Neutrophil (primary cell): ENCODE data around the gene ATP1A2.

Experiments
- H3K27ac ChIP-seq: fragments of 200-600 bp; sonication (generic); 2 replicates; pipeline ENCODE4 v1.5.1; 2016; ENCODE audit warnings: mild to moderate bottlenecking, moderate library complexity
- H3K27me3 ChIP-seq: fragments of 200-600 bp; sonication (generic); 2 replicates; pipeline ENCODE4 v1.6.0; 2016; ENCODE audit warnings: mild to moderate bottlenecking
- H3K36me3 ChIP-seq: fragments of 200-600 bp; sonication (generic); 2 replicates; pipeline ENCODE4 v1.5.1; 2017
- H3K4me1 ChIP-seq, 2 experiments: fragments of 200-600 bp in 1 of 2; sonication (generic) in 1 of 2; 1 replicate in 1 of 2; 2 replicates in 1 of 2; pipeline versions ENCODE4 v1.5.1 to v1.6.1; 2013 to 2016; ENCODE audit warnings: low read depth in 1 of 2, low read length in 1 of 2, mild to moderate bottlenecking in 1 of 2, moderate library complexity in 1 of 2; ENCODE audit not compliant: control insufficient read depth in 1 of 2, insufficient read depth in 1 of 2
- H3K4me3 ChIP-seq, 2 experiments: fragments of 200-600 bp in 1 of 2; sonication (generic) in 1 of 2; 1 replicate in 1 of 2; 2 replicates in 1 of 2; pipeline ENCODE4 v1.5.1; 2013 to 2016; ENCODE audit warnings: low read depth in 1 of 2, low read length in 1 of 2, mild to moderate bottlenecking in 1 of 2, moderate library complexity in 1 of 2
- H3K9me3 ChIP-seq: fragments of 200-600 bp; sonication (generic); 2 replicates; pipeline ENCODE4 v1.5.1; 2016
- TF ChIP-seq, protein P1 (sequence below): fragments of 200-600 bp; sonication (generic); IDR thresholded peaks from 2 replicates; pipeline ENCODE4 v1.5.1; 2016; ENCODE audit warnings: antibody characterized with exemption

Gene ATP1A2

DNA sequence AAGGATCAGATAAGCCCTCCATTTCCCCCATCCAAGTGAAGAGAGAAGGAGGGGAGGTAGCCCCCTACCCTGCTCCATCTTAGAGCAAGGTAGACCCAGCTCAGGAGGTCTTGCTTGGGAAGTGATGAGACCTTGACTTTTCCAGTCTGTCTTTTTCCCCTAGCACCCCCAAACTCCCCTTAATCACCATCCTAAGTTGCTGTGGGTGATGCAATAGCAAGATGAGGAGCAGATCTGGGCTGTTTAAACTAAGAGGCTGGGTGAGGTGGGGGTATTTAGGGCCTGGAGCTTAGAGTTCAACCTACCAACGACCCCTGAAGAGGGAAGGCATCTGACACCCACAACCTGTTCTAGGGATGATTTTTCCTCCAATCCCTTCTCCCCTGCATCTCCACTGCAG lies 1.7 kb downstream of the ATP1A2 start:
- no peaks in the 10 kb centered on the region for H3K4me1 ChIP-seq
- no peaks in the 10 kb centered on the region for H3K36me3 ChIP-seq
- H3K27ac ChIP-seq, result no peak overlapping the region
- TF ChIP-seq, protein P1, sequence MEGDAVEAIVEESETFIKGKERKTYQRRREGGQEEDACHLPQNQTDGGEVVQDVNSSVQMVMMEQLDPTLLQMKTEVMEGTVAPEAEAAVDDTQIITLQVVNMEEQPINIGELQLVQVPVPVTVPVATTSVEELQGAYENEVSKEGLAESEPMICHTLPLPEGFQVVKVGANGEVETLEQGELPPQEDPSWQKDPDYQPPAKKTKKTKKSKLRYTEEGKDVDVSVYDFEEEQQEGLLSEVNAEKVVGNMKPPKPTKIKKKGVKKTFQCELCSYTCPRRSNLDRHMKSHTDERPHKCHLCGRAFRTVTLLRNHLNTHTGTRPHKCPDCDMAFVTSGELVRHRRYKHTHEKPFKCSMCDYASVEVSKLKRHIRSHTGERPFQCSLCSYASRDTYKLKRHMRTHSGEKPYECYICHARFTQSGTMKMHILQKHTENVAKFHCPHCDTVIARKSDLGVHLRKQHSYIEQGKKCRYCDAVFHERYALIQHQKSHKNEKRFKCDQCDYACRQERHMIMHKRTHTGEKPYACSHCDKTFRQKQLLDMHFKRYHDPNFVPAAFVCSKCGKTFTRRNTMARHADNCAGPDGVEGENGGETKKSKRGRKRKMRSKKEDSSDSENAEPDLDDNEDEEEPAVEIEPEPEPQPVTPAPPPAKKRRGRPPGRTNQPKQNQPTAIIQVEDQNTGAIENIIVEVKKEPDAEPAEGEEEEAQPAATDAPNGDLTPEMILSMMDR, result no peak
- no peak overlapping the region for H3K4me3 ChIP-seq
- no peaks in the 10 kb centered on the region for H3K9me3 ChIP-seq
- H3K27me3 ChIP-seq, result peaks cover 40% of the 10 kb centered on the region

DNA sequence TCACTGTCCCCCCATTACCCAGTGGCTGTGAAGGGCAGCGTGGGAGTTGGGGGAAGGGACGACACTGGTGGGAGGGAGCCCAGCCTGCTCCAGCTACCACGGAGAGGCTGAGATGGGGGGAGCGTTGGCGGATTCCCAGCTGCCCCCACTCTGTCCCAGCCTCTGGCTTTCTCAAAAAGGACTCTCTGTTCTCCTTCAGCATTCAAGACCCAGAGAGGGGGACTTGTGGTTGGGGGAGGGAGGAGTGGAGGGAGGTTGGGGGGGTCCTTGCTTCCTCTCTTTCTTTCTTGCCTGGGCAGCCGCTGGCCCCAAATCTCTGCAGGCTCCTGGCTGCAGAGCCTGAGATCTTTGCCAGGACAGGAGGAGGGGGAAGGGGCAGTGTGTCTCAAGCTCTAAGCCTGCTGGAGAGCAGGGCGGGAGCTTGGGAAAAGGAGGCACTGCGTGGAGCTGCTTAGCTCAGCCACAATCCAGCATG lies 2.2 kb downstream of the ATP1A2 start:
- Histone ChIP-seq H3K4me1 (no peaks in the 10 kb centered on the region), H3K36me3 (no peaks in the 10 kb centered on the region), H3K4me3 (no peak overlapping the region), H3K27me3 (peaks cover 40% of the 10 kb centered on the region), H3K27ac (no peak overlapping the region), H3K9me3 (no peaks in the 10 kb centered on the region)
- TF ChIP-seq, protein P1, result no peak

DNA sequence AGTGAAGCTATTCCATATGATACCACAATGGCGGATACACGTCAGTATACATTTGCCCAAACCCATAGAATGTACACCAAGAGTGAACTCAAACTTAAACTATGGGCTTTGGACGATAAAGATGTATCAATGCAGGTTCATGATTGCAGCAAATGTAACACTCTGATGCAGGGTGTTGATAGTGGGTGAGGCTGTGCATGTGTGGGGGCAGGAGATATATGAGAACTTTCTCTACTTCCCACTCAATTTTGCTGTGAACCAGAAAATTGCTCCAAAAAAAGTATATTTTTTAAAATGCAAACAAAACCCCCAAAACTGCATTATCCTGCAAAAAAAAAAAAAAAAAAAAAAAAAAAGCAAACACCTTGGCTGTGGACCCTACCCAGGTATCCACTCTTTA lies 3.4 kb downstream of the ATP1A2 start:
- TF ChIP-seq, protein P1, result no peak
- Histone ChIP-seq H3K27me3 (peaks cover 40% of the 10 kb centered on the region), H3K9me3 (no peaks in the 10 kb centered on the region), H3K36me3 (no peaks in the 10 kb centered on the region), H3K4me1 (no peaks in the 10 kb centered on the region), H3K27ac (no peak overlapping the region), H3K4me3 (no peak overlapping the region)

GRCh38 chr1:160120797-160121196 lies 5.2 kb downstream of the ATP1A2 start:
- Histone ChIP-seq H3K36me3 (no peaks in the 10 kb centered on the region), H3K4me1 (no peaks in the 10 kb centered on the region), H3K9me3 (no peaks in the 10 kb centered on the region), H3K27ac (no peak overlapping the region), H3K4me3 (no peak overlapping the region), H3K27me3 (peaks cover 26% of the 10 kb centered on the region)
- TF ChIP-seq, protein P1, result no peak

DNA sequence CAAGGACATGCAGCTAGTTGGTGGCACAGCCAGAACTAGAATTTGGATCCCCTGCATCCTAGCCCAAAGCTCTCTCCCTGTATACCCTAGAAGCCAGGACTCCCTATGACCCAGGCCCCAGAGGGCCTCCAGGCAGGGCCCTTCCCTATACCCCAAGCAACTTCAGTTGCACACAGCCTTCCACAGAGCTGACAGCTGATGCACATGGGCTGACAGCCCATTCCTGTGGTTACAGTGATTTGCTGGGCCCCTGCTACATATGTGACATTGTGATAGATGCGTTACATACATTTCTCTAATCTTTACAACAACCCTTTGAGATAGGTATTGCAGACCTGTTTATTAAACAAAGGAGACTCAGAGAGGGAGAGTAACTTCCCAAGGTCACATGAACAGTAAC lies 5.8 kb downstream of the ATP1A2 start:
- no peaks in the 10 kb centered on the region for H3K9me3 ChIP-seq
- no peaks in the 10 kb centered on the region for H3K36me3 ChIP-seq
- H3K4me3 ChIP-seq, result no peak overlapping the region
- TF ChIP-seq, protein P1, result no peak
- no peak overlapping the region for H3K27ac ChIP-seq
- no peaks in the 10 kb centered on the region for H3K4me1 ChIP-seq
- peaks cover 20% of the 10 kb centered on the region for H3K27me3 ChIP-seq

GRCh38 chr1:160122978-160123495 lies 7.5 kb downstream of the ATP1A2 start:
- TF ChIP-seq, protein P1, result no peak
- H3K27ac ChIP-seq, result no peak overlapping the region
- H3K36me3 ChIP-seq, result no peaks in the 10 kb centered on the region
- H3K9me3 ChIP-seq, result no peaks in the 10 kb centered on the region
- H3K4me3 ChIP-seq, result no peak overlapping the region
- no peaks in the 10 kb centered on the region for H3K4me1 ChIP-seq
- H3K27me3 ChIP-seq, result peaks cover 4% of the 10 kb centered on the region
